Rectal smooth muscle tissue (tissue), 1 donor: ENCODE data around the gene ADD3.
"Not testable (repeated sequence)": the region's sequence is repeated elsewhere in the genome, so short reads cannot be mapped to it uniquely, and the experiment has no call there.

Experiments
- H3K27ac ChIP-seq: one replicate; pipeline ENCODE4 v1.7.0; 2013; ENCODE audit warnings: low read depth, low read length, inconsistent platforms
- H3K27me3 ChIP-seq: one replicate; pipeline ENCODE4 v1.7.0; 2013; ENCODE audit warnings: low read length; ENCODE audit not compliant: control insufficient read depth, insufficient read depth
- H3K36me3 ChIP-seq: one replicate; pipeline ENCODE4 v1.7.0; 2013; ENCODE audit warnings: low read length; ENCODE audit not compliant: control insufficient read depth, insufficient read depth
- H3K4me1 ChIP-seq: one replicate; pipeline ENCODE4 v1.7.0; 2013; ENCODE audit warnings: low read length; ENCODE audit not compliant: control insufficient read depth, insufficient read depth
- H3K4me3 ChIP-seq: one replicate; pipeline ENCODE4 v1.7.0; 2013; ENCODE audit warnings: low read length
- H3K9ac ChIP-seq: one replicate; pipeline ENCODE4 v1.7.0; 2013; ENCODE audit warnings: low read length

ADD3 gene

DNA sequence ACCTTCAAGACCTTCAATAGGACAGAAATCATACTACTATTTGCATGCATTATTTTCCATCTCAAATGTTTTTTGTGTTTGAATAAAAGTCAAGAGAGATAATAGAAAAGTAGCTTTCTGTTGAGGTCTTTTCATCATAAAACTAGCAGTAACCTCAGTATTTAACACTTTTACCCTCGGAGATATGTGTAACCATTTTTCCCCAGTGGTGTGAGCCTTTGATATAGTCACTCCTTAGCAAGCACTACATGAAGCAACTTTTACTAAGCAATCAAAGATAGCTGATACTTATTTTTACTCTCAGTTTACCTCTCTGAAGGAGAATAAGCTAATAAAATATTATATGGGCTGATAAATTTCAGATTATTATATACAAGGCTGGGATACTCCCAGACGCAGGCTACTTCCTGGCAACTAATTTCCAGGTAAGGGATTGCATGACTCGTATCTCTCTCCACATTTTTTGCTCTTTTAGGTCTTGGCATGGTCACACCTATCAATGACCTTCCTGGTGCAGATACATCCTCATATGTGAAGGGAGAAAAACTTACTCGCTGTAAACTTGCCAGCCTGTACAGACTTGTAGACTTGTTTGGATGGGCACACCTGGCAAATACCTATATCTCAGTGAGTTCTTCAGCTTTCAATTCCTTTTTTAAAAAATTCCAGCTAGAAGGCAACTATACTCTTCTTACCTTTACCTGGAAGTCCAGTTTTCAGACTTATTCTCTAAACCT is 108.2 kb downstream of the ADD3 start:
- no peaks in the 10 kb centered on the region for H3K27me3 ChIP-seq
- H3K4me3 ChIP-seq = no peak overlapping the region
- H3K36me3 ChIP-seq = peaks cover 5% of the 10 kb centered on the region
- no peak overlapping the region for H3K9ac ChIP-seq
- no peak overlapping the region for H3K27ac ChIP-seq
- no peaks in the 10 kb centered on the region for H3K4me1 ChIP-seq

- no peak overlapping the region for H3K27ac ChIP-seq
- no peaks in the 10 kb centered on the region for H3K4me1 ChIP-seq
- peaks cover 8% of the 10 kb centered on the region for H3K36me3 ChIP-seq
- no peak overlapping the region for H3K4me3 ChIP-seq
- H3K9ac ChIP-seq = no peak overlapping the region
- H3K27me3 ChIP-seq = no peaks in the 10 kb centered on the region
These were observed 111.3 kb downstream of the ADD3 start for GRCh38 chr10:110118891-110119621.

DNA sequence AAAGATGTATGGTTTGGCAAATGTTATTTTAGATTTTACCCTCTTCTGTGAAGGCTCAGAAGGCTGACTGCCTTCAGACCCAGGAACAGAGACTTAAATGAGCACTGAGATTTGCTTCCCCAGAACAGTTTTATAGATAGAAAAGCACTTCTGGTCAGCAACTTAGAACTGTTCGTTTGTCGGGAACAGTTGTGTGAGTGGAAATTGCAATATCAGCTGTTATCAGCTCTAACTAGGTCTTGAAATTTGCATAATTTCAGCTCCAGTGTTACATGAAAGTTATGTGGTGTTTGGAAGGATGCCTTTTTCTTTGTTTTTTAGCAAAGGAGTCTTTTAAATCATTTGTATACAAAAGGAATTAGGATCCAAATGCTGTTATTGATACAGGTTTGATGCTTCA is 115.8 kb downstream of the ADD3 start:
- H3K27me3 ChIP-seq = no peaks in the 10 kb centered on the region
- no peaks in the 10 kb centered on the region for H3K4me1 ChIP-seq
- H3K36me3 ChIP-seq = peaks cover 9% of the 10 kb centered on the region
- no peak overlapping the region for H3K27ac ChIP-seq
- H3K4me3 ChIP-seq = no peak overlapping the region
- H3K9ac ChIP-seq = no peak overlapping the region

DNA sequence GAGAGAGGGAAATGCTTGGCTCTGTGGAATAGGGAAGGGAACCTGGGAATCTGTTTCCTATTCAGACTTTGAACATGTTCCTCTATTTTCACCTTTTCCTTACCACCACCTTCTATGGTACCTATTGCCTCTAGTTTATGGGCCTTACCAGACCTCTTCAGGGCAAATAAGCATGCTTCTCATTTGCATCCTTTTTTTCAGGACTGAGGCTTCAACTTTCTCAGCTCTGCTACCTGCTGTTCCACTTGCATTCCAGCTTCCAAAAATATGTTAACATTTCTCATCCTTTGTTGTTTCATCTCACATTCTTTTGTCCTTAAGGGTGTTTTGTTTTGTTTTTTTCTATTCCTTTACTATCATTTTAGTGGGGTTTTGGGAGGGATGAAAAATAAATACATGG is 121.7 kb downstream of the ADD3 start:
- H3K27ac ChIP-seq = no peak overlapping the region
- H3K4me1 ChIP-seq = no peaks in the 10 kb centered on the region
- peaks cover 14% of the 10 kb centered on the region for H3K36me3 ChIP-seq
- H3K27me3 ChIP-seq = no peaks in the 10 kb centered on the region
- no peak overlapping the region for H3K4me3 ChIP-seq
- H3K9ac ChIP-seq = no peak overlapping the region

DNA sequence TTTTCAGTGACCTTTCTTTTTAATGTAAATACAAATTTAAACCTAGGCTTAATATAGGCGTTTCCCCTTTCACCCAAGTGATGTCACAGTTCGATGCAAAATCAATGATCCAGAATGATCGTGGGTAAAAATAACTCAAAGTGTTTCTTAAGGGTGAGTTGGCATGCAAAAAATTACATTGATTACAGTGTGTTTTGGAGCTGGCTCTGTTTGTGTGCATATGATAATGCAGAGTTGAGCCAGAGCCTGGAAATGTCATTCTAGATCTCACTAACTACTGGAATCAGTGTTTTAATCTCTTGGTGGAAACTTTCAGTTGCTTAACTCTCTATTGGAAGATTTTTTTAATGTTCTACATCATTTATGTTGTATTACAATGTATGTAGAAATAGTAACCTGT is 127.1 kb downstream of the ADD3 start:
- H3K36me3 ChIP-seq = peaks cover 12% of the 10 kb centered on the region
- no peaks in the 10 kb centered on the region for H3K27me3 ChIP-seq
- H3K27ac ChIP-seq = no peak overlapping the region

GRCh38 chr10:110135836-110136235 is 128.1 kb downstream of the ADD3 start:
- H3K27me3 ChIP-seq, H3K4me1 ChIP-seq, H3K9ac ChIP-seq, H3K4me3 ChIP-seq, H3K27ac ChIP-seq, H3K36me3 ChIP-seq: not testable (repeated sequence)

More for the DNA sequence above, 127.1 kb downstream of the ADD3 start:
- H3K4me3 ChIP-seq = no peak overlapping the region
- no peak overlapping the region for H3K9ac ChIP-seq
- no peaks in the 10 kb centered on the region for H3K4me1 ChIP-seq

GRCh38 chr10:110137142-110137545 is 129.4 kb downstream of the ADD3 start:
- H3K4me1 ChIP-seq = no peaks in the 10 kb centered on the region
- H3K4me3 ChIP-seq = no peak overlapping the region
- no peaks in the 10 kb centered on the region for H3K27me3 ChIP-seq
- H3K27ac ChIP-seq = no peak overlapping the region
- H3K36me3 ChIP-seq = peaks cover 4% of the 10 kb centered on the region
- H3K9ac ChIP-seq = no peak overlapping the region

GRCh38 chr10:110138197-110138812 is 130.5 kb downstream of the ADD3 start:
- no peaks in the 10 kb centered on the region for H3K4me1 ChIP-seq
- no peak overlapping the region for H3K4me3 ChIP-seq
- H3K27ac ChIP-seq = no peak overlapping the region
- H3K36me3 ChIP-seq = no peaks in the 10 kb centered on the region
- H3K9ac ChIP-seq = no peak overlapping the region
- no peaks in the 10 kb centered on the region for H3K27me3 ChIP-seq

- H3K9ac ChIP-seq = no peak overlapping the region
- H3K4me1 ChIP-seq = no peaks in the 10 kb centered on the region
- H3K4me3 ChIP-seq = no peak overlapping the region
- no peak overlapping the region for H3K27ac ChIP-seq
- no peaks in the 10 kb centered on the region for H3K27me3 ChIP-seq
- H3K36me3 ChIP-seq = no peaks in the 10 kb centered on the region
These were observed 133.4 kb downstream of the ADD3 start for GRCh38 chr10:110141185-110141584.

GRCh38 chr10:110141871-110142635 is 134.3 kb downstream of the ADD3 start:
- Histone ChIP-seq H3K4me1 (no peaks in the 10 kb centered on the region), H3K9ac (no peak overlapping the region), H3K27me3 (no peaks in the 10 kb centered on the region), H3K4me3 (no peak overlapping the region), H3K27ac (no peak overlapping the region), H3K36me3 (no peaks in the 10 kb centered on the region)

GRCh38 chr10:110142965-110143364 is 135.2 kb downstream of the ADD3 start:
- Histone ChIP-seq H3K27me3 (no peaks in the 10 kb centered on the region), H3K4me1 (no peaks in the 10 kb centered on the region), H3K9ac (no peak overlapping the region), H3K36me3 (no peaks in the 10 kb centered on the region), H3K27ac (no peak overlapping the region), H3K4me3 (no peak overlapping the region)

DNA sequence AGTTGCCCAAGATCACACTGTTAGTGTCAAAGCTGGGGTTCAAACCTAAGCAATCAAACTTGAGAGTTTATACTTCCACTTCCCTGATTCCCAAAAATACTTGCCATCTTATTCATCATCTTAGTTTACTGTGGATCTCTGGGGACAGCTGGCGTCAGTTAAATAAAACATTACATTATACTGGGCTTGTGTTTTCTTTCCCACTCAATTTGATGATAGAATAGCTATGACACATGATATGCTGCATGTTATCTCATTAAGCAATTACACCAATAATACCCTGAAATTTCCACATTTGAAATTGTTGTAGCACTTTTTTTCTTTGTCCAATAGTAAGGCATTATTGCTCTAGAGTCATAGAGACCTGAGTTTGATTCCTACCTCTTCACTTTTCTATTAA is 136.7 kb downstream of the ADD3 start:
- Histone ChIP-seq H3K4me3 (no peak overlapping the region), H3K4me1 (no peaks in the 10 kb centered on the region), H3K27ac (no peak overlapping the region), H3K27me3 (no peaks in the 10 kb centered on the region), H3K36me3 (no peaks in the 10 kb centered on the region), H3K9ac (no peak overlapping the region)
